ENCODE results near the gene MYZAP. TPM values are rescaled to one million over a fixed set of nuclear protein-coding genes. Genes with fewer than 3 reads are reported as not detected.

Gene MYZAP
- total and polyA plus RNA-seq, 9 of the 15 experiments (the other 6 are each of a cell fraction or from before 2014, with no cell fraction given) = 0.03 TPM; not detected in 8

- TF ChIP-seq, protein P1, sequence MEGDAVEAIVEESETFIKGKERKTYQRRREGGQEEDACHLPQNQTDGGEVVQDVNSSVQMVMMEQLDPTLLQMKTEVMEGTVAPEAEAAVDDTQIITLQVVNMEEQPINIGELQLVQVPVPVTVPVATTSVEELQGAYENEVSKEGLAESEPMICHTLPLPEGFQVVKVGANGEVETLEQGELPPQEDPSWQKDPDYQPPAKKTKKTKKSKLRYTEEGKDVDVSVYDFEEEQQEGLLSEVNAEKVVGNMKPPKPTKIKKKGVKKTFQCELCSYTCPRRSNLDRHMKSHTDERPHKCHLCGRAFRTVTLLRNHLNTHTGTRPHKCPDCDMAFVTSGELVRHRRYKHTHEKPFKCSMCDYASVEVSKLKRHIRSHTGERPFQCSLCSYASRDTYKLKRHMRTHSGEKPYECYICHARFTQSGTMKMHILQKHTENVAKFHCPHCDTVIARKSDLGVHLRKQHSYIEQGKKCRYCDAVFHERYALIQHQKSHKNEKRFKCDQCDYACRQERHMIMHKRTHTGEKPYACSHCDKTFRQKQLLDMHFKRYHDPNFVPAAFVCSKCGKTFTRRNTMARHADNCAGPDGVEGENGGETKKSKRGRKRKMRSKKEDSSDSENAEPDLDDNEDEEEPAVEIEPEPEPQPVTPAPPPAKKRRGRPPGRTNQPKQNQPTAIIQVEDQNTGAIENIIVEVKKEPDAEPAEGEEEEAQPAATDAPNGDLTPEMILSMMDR (IDR thresholded peaks at IDR 0.05 in 2 of 3, conservative IDR thresholded peaks at IDR 0.05 in 1 of 3; ENCODE audit: insufficient read depth in 2 of 3, low read depth in 1 of 3, low read length in 3 of 3) = peak; percentile 45 to 49 (median 46); a peak in 5 of 6 replicates
- TF ChIP-seq ILK (tag; IDR thresholded peaks at IDR 0.05; ENCODE audit: borderline replicate concordance, low read depth) = no peak
- no peak for TF ChIP-seq ZFP36 (IDR thresholded peaks at IDR 0.05; ENCODE audit: low read depth, low read length, partially characterized antibody)
- TF ChIP-seq POLR3G (IDR thresholded peaks at IDR 0.05; ENCODE audit: extremely low read depth, insufficient read length, insufficient replicate concordance) = no peak
- TF ChIP-seq, protein P2, sequence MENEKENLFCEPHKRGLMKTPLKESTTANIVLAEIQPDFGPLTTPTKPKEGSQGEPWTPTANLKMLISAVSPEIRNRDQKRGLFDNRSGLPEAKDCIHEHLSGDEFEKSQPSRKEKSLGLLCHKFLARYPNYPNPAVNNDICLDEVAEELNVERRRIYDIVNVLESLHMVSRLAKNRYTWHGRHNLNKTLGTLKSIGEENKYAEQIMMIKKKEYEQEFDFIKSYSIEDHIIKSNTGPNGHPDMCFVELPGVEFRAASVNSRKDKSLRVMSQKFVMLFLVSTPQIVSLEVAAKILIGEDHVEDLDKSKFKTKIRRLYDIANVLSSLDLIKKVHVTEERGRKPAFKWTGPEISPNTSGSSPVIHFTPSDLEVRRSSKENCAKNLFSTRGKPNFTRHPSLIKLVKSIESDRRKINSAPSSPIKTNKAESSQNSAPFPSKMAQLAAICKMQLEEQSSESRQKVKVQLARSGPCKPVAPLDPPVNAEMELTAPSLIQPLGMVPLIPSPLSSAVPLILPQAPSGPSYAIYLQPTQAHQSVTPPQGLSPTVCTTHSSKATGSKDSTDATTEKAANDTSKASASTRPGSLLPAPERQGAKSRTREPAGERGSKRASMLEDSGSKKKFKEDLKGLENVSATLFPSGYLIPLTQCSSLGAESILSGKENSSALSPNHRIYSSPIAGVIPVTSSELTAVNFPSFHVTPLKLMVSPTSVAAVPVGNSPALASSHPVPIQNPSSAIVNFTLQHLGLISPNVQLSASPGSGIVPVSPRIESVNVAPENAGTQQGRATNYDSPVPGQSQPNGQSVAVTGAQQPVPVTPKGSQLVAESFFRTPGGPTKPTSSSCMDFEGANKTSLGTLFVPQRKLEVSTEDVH (IDR thresholded peaks at IDR 0.05; ENCODE audit: low read depth, partially characterized antibody) = no peak
- no peak for TF ChIP-seq ZNF24 (IDR thresholded peaks at IDR 0.05)
- no peak for TF ChIP-seq STAT5B (CRISPR knock-in tag; IDR thresholded peaks at IDR 0.05)
- peak; percentile 15; the same call in 1 of the 2 replicates for TF ChIP-seq SMC3 (conservative IDR thresholded peaks at IDR 0.05; ENCODE audit: insufficient read depth, low read depth, low read length)
- TF ChIP-seq THRA (IDR thresholded peaks at IDR 0.05) = no peak
- TF ChIP-seq TCF7 (IDR thresholded peaks at IDR 0.05; ENCODE audit: borderline replicate concordance) = peak; percentile 51; the same call in 1 of the 2 replicates
- TF ChIP-seq LEF1 (IDR thresholded peaks at IDR 0.05) = peak; percentile 68; the same call in 1 of the 2 replicates
- TF ChIP-seq FOXP4 (CRISPR knock-in tag; IDR thresholded peaks at IDR 0.05; ENCODE audit: borderline replicate concordance) = no peak
Observed at GRCh38 chr15:57640930-57641682, 49.4 kb downstream of the MYZAP start (continued).
